Caco-2 (cell line): ENCODE measurements around the gene CACNA1C. TPM values are rescaled to one million over a fixed set of nuclear protein-coding genes. Genes with fewer than 3 reads are reported as not detected.

ENCODE experiments used
- BruUV-seq: library from RNA; stranded (reverse); fragments of 400-500 nt; replicated peaks from 2 replicates; lab custom pipeline; 2021; lab: Mats Ljungman, UMichigan
- CTCF ChIA-PET: fragments of 300-600 bp; sonication (Branson Sonifier 250); formaldehyde crosslinking; loops from one replicate; lab custom pipeline; 2022; ENCODE audit warnings: antibody characterized with exemption; lab: Charles Lee
- POLR2A ChIA-PET: fragments of 300-600 bp; sonication (Branson Sonifier 250); formaldehyde crosslinking; loops from one replicate; lab custom pipeline; 2022; ENCODE audit warnings: antibody characterized with exemption; lab: Charles Lee
- DNase-seq, 2 experiments: peaks; one replicate each; pipeline versions ENCODE4 v3.0.0 to v3.0.0-alpha.2; 2020 to 2022
- H3K27me3 ChIP-seq: replicated peaks from 2 replicates; pipeline ENCODE4 v1.6.0; 2011; ENCODE audit warnings: low read length; ENCODE audit not compliant: control insufficient read depth, insufficient read depth
- H3K36me3 ChIP-seq: 2 replicates; pipeline ENCODE4 v1.5.1; 2011; ENCODE audit warnings: low read length; ENCODE audit not compliant: control insufficient read depth, insufficient read depth
- H3K4me1 ChIP-seq: fragments of 250-450 bp; sonication (Bioruptor Pico); 2 replicates; pipeline ENCODE4 v1.5.1; 2020; ENCODE audit warnings: mild to moderate bottlenecking
- H3K4me3 ChIP-seq: 2 replicates; pipeline ENCODE4 v1.5.1; 2011; ENCODE audit warnings: low read depth, mild to moderate bottlenecking, control low read depth, low read length
- H3K9me3 ChIP-seq: fragments of 250-450 bp; sonication (Bioruptor Pico); 2 replicates; pipeline ENCODE4 v1.5.1; 2020; ENCODE audit warnings: mild to moderate bottlenecking, moderate library complexity
- H3K27ac Mint-ChIP-seq: one replicate; pipeline ENCODE4 v1.8.0; 2022; ENCODE audit warnings: mixed read lengths; ENCODE audit not compliant: unreplicated experiment
- H3K27me3 Mint-ChIP-seq: one replicate; pipeline ENCODE4 v1.8.0; 2022; ENCODE audit warnings: mixed read lengths; ENCODE audit not compliant: insufficient read depth, unreplicated experiment
- H3K36me3 Mint-ChIP-seq: one replicate; pipeline ENCODE4 v1.8.0; 2022; ENCODE audit warnings: mild to moderate bottlenecking, mixed read lengths; ENCODE audit not compliant: insufficient read depth, unreplicated experiment
- H3K4me1 Mint-ChIP-seq: one replicate; pipeline ENCODE4 v1.8.0; 2022; ENCODE audit warnings: low read depth, mixed read lengths; ENCODE audit not compliant: unreplicated experiment
- H3K4me3 Mint-ChIP-seq: one replicate; pipeline ENCODE4 v1.8.0; 2022; ENCODE audit warnings: mild to moderate bottlenecking, moderate library complexity, mixed read lengths; ENCODE audit not compliant: unreplicated experiment
- H3K9me3 Mint-ChIP-seq: one replicate; pipeline ENCODE4 v1.8.0; 2022; ENCODE audit warnings: mixed read lengths; ENCODE audit not compliant: unreplicated experiment
- intact Hi-C: fragments of 100-400 bp; cut with micrococcal nuclease; formaldehyde crosslinking; loops from one replicate; pipeline ENCODE4 v1.10.0; 2022; ENCODE audit not compliant: unreplicated experiment
- total RNA-seq: library from RNA; stranded (reverse); gene quantifications from 2 replicates; pipeline ENCODE4 v1.2.3, GENCODE V29; 2022
- TF ChIP-seq, protein P1 (sequence below), 2 experiments: fragments of 200-600 bp in 1 of 2; IDR thresholded peaks; 1 replicate in 1 of 2; 2 replicates in 1 of 2; pipeline versions ENCODE4 v1.5.1 to v1.8.0; 2011 to 2022; ENCODE audit warnings: antibody characterized with exemption in 1 of 2, control low read depth in 1 of 2, inconsistent platforms in 1 of 2, low read depth in 1 of 2, low read length in 1 of 2, mild to moderate bottlenecking in 1 of 2, moderate library complexity in 1 of 2; ENCODE audit not compliant: insufficient read depth in 1 of 2, severe bottlenecking in 1 of 2, unreplicated experiment in 1 of 2

The CACNA1C gene
- total RNA-seq, 1 experiment from 2014 or later, result not detected

DNA sequence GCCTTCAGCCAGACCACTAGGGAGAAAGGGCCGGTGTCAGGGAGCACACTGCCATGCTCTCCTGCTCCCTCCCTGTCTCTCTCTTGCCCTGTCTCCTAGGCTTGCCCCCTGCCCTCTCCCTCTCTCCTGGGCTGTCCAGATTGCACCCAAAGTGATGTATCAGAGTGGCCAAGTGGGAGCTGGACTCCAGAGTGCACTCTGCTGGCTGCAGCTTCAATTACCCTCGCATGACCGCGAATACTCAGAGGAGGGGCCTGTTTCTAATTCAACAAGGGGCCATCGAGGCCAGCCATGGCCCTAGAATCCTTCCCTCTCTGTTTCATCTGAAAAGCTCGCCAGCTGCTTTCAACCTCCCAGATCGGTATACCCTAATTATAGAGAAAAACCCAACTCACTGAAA, 535.6 kb downstream of the CACNA1C start:
- Histone ChIP-seq H3K4me1 (no peaks in the 10 kb centered on the region), H3K36me3 (no peaks in the 10 kb centered on the region), H3K9me3 (no peaks in the 10 kb centered on the region), H3K27me3 (peaks cover 4% of the 10 kb centered on the region; the same call in 1 of the 2 replicates), H3K4me3 (no peak overlapping the region)
- H3K27ac Mint-ChIP-seq, result no peak overlapping the region
- no peaks in the 10 kb centered on the region for H3K36me3 Mint-ChIP-seq
- BruUV-seq, result no TSS peak
- ChIA-PET POLR2A (no interaction called here), CTCF (no interaction called here)
- intact Hi-C loops, result no loop called here
- H3K4me3 Mint-ChIP-seq, result no peak overlapping the region
- no peaks in the 10 kb centered on the region for H3K9me3 Mint-ChIP-seq
- peaks cover 45% of the 10 kb centered on the region for H3K27me3 Mint-ChIP-seq
- DNase-seq, result no peak
- no peaks in the 10 kb centered on the region for H3K4me1 Mint-ChIP-seq
- TF ChIP-seq, protein P1, sequence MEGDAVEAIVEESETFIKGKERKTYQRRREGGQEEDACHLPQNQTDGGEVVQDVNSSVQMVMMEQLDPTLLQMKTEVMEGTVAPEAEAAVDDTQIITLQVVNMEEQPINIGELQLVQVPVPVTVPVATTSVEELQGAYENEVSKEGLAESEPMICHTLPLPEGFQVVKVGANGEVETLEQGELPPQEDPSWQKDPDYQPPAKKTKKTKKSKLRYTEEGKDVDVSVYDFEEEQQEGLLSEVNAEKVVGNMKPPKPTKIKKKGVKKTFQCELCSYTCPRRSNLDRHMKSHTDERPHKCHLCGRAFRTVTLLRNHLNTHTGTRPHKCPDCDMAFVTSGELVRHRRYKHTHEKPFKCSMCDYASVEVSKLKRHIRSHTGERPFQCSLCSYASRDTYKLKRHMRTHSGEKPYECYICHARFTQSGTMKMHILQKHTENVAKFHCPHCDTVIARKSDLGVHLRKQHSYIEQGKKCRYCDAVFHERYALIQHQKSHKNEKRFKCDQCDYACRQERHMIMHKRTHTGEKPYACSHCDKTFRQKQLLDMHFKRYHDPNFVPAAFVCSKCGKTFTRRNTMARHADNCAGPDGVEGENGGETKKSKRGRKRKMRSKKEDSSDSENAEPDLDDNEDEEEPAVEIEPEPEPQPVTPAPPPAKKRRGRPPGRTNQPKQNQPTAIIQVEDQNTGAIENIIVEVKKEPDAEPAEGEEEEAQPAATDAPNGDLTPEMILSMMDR (IDR thresholded peaks at IDR 0.05; ENCODE audit: insufficient read depth in 1 of 2, low read depth in 1 of 2, low read length in 1 of 2, severe bottlenecking in 1 of 2, unreplicated experiment in 1 of 2), result no peak

DNA sequence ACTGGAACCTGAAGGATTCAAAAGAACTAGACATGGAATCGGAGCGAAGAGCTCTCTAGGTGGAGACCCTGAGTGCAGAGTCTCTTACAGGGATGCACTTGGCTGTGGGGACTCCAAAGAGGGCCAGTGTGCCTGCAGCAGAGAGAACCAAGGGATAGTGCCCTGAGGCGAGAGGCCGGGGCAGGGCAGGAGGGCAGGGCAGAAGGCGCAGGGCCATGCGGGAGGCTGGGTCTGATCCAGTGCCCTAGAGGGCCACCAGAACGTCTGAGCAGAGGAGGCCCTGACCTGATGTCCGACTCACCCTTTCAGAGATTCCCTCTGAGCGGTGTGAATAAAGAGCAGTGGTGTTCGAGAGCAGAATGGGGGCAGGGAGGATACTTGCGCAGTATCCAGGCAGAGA, 536.6 kb downstream of the CACNA1C start:
- Mint-ChIP-seq H3K4me1 (no peaks in the 10 kb centered on the region), H3K4me3 (no peak overlapping the region), H3K27ac (no peak overlapping the region), H3K36me3 (no peaks in the 10 kb centered on the region), H3K27me3 (peaks cover 46% of the 10 kb centered on the region), H3K9me3 (peaks cover 7% of the 10 kb centered on the region)
- TF ChIP-seq, protein P1 (IDR thresholded peaks at IDR 0.05; ENCODE audit: insufficient read depth in 1 of 2, low read depth in 1 of 2, low read length in 1 of 2, severe bottlenecking in 1 of 2, unreplicated experiment in 1 of 2), result no peak
- peaks cover 6% of the 10 kb centered on the region; the same call in 1 of the 2 replicates for H3K9me3 ChIP-seq
- no peak for DNase-seq
- no TSS peak for BruUV-seq
- H3K4me1 ChIP-seq, result no peaks in the 10 kb centered on the region
- CTCF ChIA-PET, result interaction anchor here (0.6 kb wide), 1 partner anchor 601 kb away, joined by 3 read pairs; no protein-coding TSS in a partner anchor
- H3K27me3 ChIP-seq, result peaks cover 4% of the 10 kb centered on the region; the same call in 1 of the 2 replicates
- POLR2A ChIA-PET, result no interaction called here
- intact Hi-C loops, result no loop called here
- no peak overlapping the region for H3K4me3 ChIP-seq
- no peaks in the 10 kb centered on the region for H3K36me3 ChIP-seq

DNA sequence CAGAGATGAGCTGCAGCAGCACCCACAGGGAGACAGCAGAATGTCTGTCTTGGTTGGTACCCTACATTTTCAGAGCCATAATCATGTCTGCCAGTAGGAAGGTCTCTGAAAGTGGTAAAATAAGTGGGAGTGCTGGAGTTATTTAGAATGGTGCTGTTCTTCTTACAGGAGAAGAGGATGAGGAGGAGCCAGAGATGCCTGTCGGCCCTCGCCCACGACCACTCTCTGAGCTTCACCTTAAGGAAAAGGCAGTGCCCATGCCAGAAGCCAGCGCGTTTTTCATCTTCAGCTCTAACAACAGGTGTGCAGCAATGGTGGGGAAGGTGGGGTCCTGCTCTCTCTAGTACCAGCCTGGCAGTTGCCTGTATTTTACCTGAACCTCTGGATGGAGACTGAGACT, 540.3 kb downstream of the CACNA1C start:
- Mint-ChIP-seq H3K9me3 (peaks cover 12% of the 10 kb centered on the region), H3K4me3 (no peak overlapping the region), H3K4me1 (no peaks in the 10 kb centered on the region), H3K27me3 (peaks cover 39% of the 10 kb centered on the region), H3K27ac (no peak overlapping the region), H3K36me3 (no peaks in the 10 kb centered on the region)
- ChIA-PET POLR2A (no interaction called here), CTCF (no interaction called here)
- intact Hi-C loops, result no loop called here
- peaks cover 3% of the 10 kb centered on the region for H3K27me3 ChIP-seq
- peaks cover 10% of the 10 kb centered on the region; the same call in 1 of the 2 replicates for H3K9me3 ChIP-seq
- TF ChIP-seq, protein P1 (IDR thresholded peaks at IDR 0.05; ENCODE audit: insufficient read depth in 1 of 2, low read depth in 1 of 2, low read length in 1 of 2, severe bottlenecking in 1 of 2, unreplicated experiment in 1 of 2), result no peak
- no peak overlapping the region for H3K4me3 ChIP-seq
- H3K36me3 ChIP-seq, result no peaks in the 10 kb centered on the region
- no peak for DNase-seq
- no TSS peak for BruUV-seq
- no peaks in the 10 kb centered on the region for H3K4me1 ChIP-seq
